ENCODE measurements around the gene MGMT. TPM values are rescaled to one million over a fixed set of nuclear protein-coding genes. Genes with fewer than 3 reads are reported as not detected.

MGMT gene
- total and polyA plus RNA-seq, 4 donors = 28.2 to 79.1 (median 46.0) TPM

GRCh38 chr10:129670124-129670523 is 203.1 kb downstream of the MGMT start:
- no peaks in the 10 kb centered on the region for H3K4me1 ChIP-seq (ENCODE audit: control insufficient read depth in 4 of 4, insufficient read depth in 4 of 4, low read length in 3 of 4)
- no peak overlapping the region for H3K9ac ChIP-seq (ENCODE audit: low read depth in 1 of 2, low read length in 2 of 2)
- DNase-seq (ENCODE audit: low spot score) = no peak
- WGBS = 100% methylated on average over 1 of the region's 1 CpG
- peaks cover 0 to 3% (median 0%) of the 10 kb centered on the region in 4 donors for H3K36me3 ChIP-seq (ENCODE audit: control insufficient read depth in 4 of 4, insufficient read depth in 3 of 4, low read depth in 1 of 4, low read length in 3 of 4)
- TF ChIP-seq MAX (IDR thresholded peaks at IDR 0.05) (no peak), FOXA2 (IDR thresholded peaks at IDR 0.05) (no peak), SP1 (IDR thresholded peaks at IDR 0.05) (no peak), JUND (IDR thresholded peaks at IDR 0.05) (no peak), CTCF (IDR thresholded peaks at IDR 0.05; ENCODE audit: low read depth, low read length, missing input control) (no peak), HNF4G (IDR thresholded peaks at IDR 0.05) (no peak), ZBTB33 (IDR thresholded peaks at IDR 0.05) (no peak), RAD21 (IDR thresholded peaks at IDR 0.05) (no peak), FOXA1 (IDR thresholded peaks at IDR 0.05) (no peak), HNF4A (conservative IDR thresholded peaks at IDR 0.05) (no peak), TAF1 (conservative IDR thresholded peaks at IDR 0.05) (no peak), GABPA (IDR thresholded peaks at IDR 0.05 in 1 of 2, conservative IDR thresholded peaks at IDR 0.05 in 1 of 2) (no peak), RXRA (IDR thresholded peaks at IDR 0.05) (no peak), EGR1 (IDR thresholded peaks at IDR 0.05; ENCODE audit: low read depth in 2 of 2) (no peak), NR2F2 (IDR thresholded peaks at IDR 0.05) (no peak), YY1 (IDR thresholded peaks at IDR 0.05) (no peak)
- TF ChIP-seq, protein P1, sequence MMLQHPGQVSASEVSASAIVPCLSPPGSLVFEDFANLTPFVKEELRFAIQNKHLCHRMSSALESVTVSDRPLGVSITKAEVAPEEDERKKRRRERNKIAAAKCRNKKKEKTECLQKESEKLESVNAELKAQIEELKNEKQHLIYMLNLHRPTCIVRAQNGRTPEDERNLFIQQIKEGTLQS (IDR thresholded peaks at IDR 0.05) = no peak
- TF ChIP-seq, protein P2, sequence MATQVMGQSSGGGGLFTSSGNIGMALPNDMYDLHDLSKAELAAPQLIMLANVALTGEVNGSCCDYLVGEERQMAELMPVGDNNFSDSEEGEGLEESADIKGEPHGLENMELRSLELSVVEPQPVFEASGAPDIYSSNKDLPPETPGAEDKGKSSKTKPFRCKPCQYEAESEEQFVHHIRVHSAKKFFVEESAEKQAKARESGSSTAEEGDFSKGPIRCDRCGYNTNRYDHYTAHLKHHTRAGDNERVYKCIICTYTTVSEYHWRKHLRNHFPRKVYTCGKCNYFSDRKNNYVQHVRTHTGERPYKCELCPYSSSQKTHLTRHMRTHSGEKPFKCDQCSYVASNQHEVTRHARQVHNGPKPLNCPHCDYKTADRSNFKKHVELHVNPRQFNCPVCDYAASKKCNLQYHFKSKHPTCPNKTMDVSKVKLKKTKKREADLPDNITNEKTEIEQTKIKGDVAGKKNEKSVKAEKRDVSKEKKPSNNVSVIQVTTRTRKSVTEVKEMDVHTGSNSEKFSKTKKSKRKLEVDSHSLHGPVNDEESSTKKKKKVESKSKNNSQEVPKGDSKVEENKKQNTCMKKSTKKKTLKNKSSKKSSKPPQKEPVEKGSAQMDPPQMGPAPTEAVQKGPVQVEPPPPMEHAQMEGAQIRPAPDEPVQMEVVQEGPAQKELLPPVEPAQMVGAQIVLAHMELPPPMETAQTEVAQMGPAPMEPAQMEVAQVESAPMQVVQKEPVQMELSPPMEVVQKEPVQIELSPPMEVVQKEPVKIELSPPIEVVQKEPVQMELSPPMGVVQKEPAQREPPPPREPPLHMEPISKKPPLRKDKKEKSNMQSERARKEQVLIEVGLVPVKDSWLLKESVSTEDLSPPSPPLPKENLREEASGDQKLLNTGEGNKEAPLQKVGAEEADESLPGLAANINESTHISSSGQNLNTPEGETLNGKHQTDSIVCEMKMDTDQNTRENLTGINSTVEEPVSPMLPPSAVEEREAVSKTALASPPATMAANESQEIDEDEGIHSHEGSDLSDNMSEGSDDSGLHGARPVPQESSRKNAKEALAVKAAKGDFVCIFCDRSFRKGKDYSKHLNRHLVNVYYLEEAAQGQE (IDR thresholded peaks at IDR 0.05) = no peak
- no peaks in the 10 kb centered on the region for H3K27me3 ChIP-seq (ENCODE audit: control insufficient read depth in 4 of 4, insufficient read depth in 4 of 4, low read length in 3 of 4)
- no peak overlapping the region for H3K4me3 ChIP-seq (ENCODE audit: low read depth in 1 of 3, low read length in 3 of 3)
- H3K9me3 ChIP-seq (ENCODE audit: control insufficient read depth in 4 of 4, low read length in 3 of 4) = no peaks in the 10 kb centered on the region
- H3K27ac ChIP-seq (ENCODE audit: low read depth in 1 of 2, low read length in 2 of 2) = no peak overlapping the region

Measured in liver (tissue), 9 donors.